Activated B cell treated with CpG ODN at 0.5 μM for 24 hours (primary cell): ENCODE data around the gene MIEF1. TPM values are rescaled to one million over a fixed set of nuclear protein-coding genes. Genes with fewer than 3 reads are reported as not detected.

Experiments
- ATAC-seq: fragments of 200-7000 bp; cut with Tn5 transposase; one replicate; pipeline ENCODE4 v1.10.0; 2021; ENCODE audit warnings: low read depth, mild to moderate bottlenecking, moderate library complexity
- CTCF ChIA-PET: fragments of 350-600 bp; sonication (Branson Sonifier 250); formaldehyde crosslinking; loops from one replicate; lab custom pipeline; 2021; ENCODE audit warnings: antibody characterized with exemption; lab: Charles Lee
- POLR2A ChIA-PET: fragments of 350-600 bp; sonication (Branson Sonifier 250); formaldehyde crosslinking; loops from one replicate; lab custom pipeline; 2021; ENCODE audit warnings: antibody characterized with exemption; lab: Charles Lee
- DNase-seq: peaks from one replicate; pipeline ENCODE4 v3.0.0; 2022
- H3K27ac Mint-ChIP-seq: one replicate; pipeline ENCODE4 v1.8.0; 2020; ENCODE audit warnings: mixed read lengths
- H3K27me3 Mint-ChIP-seq: one replicate; pipeline ENCODE4 v1.8.0; 2021; ENCODE audit warnings: mixed read lengths
- H3K36me3 Mint-ChIP-seq: one replicate; pipeline ENCODE4 v1.8.0; 2021; ENCODE audit warnings: low read depth, mixed read lengths
- H3K4me1 Mint-ChIP-seq: one replicate; pipeline ENCODE4 v1.8.0; 2021; ENCODE audit warnings: mixed read lengths
- H3K4me3 Mint-ChIP-seq: one replicate; pipeline ENCODE4 v1.8.0; 2020; ENCODE audit warnings: mild to moderate bottlenecking, mixed read lengths
- H3K9me3 Mint-ChIP-seq: one replicate; pipeline ENCODE4 v1.8.0; 2020; ENCODE audit warnings: mixed read lengths
- intact Hi-C: fragments of 100-400 bp; cut with micrococcal nuclease; formaldehyde crosslinking; loops from one replicate; pipeline ENCODE4 v1.15.1; 2024
- total RNA-seq: library from RNA; stranded (reverse); gene quantifications from 2 replicates; pipeline ENCODE4 v1.2.3, GENCODE V29; 2022
- TF ChIP-seq, protein P1 (sequence below): fragments of 200-600 bp; IDR thresholded peaks from one replicate; pipeline ENCODE4 v1.8.0; 2022; ENCODE audit warnings: antibody characterized with exemption, mild to moderate bottlenecking

MIEF1 gene
- 38.2 and 41.3 TPM in 2 replicates for total RNA-seq

DNA sequence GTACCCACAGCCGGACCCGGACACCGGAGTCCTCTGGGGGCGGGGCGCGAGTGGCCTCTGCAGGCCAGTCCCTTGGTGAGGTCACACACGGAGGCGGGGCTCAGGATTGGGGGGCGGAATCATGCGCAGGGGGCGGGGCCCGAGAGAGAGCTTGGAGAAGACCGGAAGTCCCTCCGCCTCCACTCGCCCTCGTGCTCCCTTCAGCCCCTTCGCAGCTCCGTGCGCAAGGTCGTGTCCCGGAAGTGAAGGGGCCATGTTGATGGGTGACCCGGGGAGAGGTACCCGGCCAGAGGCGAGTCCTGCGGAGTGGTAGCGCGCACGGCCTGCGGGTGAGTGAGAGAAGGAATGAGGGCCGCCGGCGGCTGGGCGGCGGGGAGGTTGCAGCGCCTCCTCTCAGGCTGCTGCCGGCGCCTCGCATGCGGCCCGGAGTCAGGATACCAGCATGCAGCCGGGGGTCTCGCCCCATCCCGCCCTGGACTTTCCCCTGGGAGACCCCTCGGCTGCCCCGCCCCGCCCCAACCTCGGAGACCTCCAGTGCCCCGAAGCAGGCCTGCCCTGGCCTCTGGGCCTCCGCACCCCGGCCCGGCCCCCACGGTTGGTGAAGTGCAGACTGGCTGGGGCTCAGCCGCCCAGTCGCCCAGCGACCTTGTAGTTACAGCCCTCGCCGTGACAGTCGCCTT lies at the start of gene MIEF1:
Gene MIEF1, plus strand, starts transcription at position 182 of the 680 bp plus-strand sequence. CDS start 9,005 bp downstream, outside the sequence.
- TF ChIP-seq, protein P1, sequence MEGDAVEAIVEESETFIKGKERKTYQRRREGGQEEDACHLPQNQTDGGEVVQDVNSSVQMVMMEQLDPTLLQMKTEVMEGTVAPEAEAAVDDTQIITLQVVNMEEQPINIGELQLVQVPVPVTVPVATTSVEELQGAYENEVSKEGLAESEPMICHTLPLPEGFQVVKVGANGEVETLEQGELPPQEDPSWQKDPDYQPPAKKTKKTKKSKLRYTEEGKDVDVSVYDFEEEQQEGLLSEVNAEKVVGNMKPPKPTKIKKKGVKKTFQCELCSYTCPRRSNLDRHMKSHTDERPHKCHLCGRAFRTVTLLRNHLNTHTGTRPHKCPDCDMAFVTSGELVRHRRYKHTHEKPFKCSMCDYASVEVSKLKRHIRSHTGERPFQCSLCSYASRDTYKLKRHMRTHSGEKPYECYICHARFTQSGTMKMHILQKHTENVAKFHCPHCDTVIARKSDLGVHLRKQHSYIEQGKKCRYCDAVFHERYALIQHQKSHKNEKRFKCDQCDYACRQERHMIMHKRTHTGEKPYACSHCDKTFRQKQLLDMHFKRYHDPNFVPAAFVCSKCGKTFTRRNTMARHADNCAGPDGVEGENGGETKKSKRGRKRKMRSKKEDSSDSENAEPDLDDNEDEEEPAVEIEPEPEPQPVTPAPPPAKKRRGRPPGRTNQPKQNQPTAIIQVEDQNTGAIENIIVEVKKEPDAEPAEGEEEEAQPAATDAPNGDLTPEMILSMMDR = no peak
- ChIA-PET CTCF (interaction anchor here (0.8 to 4.4 kb wide), 7 partner anchors 9 to 159 kb away, joined by 3 to 18 read pairs (median 5); partner anchors contain the start of genes ATF4 and TAB1), POLR2A (interaction anchor here (0.5 to 4.3 kb wide), 26 partner anchors 9 to 750 kb away, joined by 3 to 86 read pairs (median 4); partner anchors contain the start of genes ATF4, RPL3 and TAB1)
- peak; percentile 89 for DNase-seq
- no peaks in the 10 kb centered on the region for H3K27me3 Mint-ChIP-seq
- peak within 1 kb of the TSS; percentile 89 for H3K27ac Mint-ChIP-seq
- intact Hi-C loops = loop anchor here (1.0 to 2.0 kb wide), 5 partner anchors 12 to 103 kb away; partner anchors contain the start of genes ATF4, RPS19BP1 and TAB1
- peak within 1 kb of the TSS; percentile 95 for H3K4me3 Mint-ChIP-seq
- ATAC-seq = peak; percentile 96
- H3K4me1 Mint-ChIP-seq = peaks cover 34% of the 10 kb centered on the region
- no peaks in the 10 kb centered on the region for H3K9me3 Mint-ChIP-seq
- peaks cover 37% of the 10 kb centered on the region for H3K36me3 Mint-ChIP-seq

DNA sequence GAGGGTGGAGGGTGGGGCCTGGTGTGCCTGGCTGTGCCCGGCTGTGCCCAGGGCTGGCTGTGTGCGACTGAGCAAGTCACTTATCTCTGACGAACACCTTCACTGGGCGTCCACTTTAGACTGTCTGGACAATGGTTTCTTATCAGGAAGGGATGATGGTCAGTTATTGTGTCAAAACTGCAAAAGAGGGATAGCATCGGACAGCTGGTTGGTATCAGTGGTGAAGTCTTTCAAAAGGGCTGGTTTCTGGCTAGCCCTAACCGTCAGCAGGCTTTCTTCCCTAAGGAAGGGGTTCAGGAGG lies 49.4 kb upstream of the MIEF1 start:
- DNase-seq (no peak), ATAC-seq (no peak)
- Mint-ChIP-seq H3K36me3 (peaks cover 8% of the 10 kb centered on the region), H3K27me3 (no peaks in the 10 kb centered on the region), H3K27ac (peak overlapping the region; percentile 67), H3K4me3 (no peak overlapping the region), H3K4me1 (peaks cover 78% of the 10 kb centered on the region), H3K9me3 (no peaks in the 10 kb centered on the region)
- TF ChIP-seq, protein P1 = no peak
- ChIA-PET POLR2A (interaction anchor here (0.7 to 3.4 kb wide), 8 partner anchors 9 to 101 kb away, joined by 3 to 28 read pairs (median 4); partner anchors contain the start of genes MIEF1 and TAB1), CTCF (interaction anchor here (2.1 kb wide), 1 partner anchor 41 kb away, joined by 6 read pairs; no protein-coding TSS in a partner anchor)
- intact Hi-C loops = no loop called here

DNA sequence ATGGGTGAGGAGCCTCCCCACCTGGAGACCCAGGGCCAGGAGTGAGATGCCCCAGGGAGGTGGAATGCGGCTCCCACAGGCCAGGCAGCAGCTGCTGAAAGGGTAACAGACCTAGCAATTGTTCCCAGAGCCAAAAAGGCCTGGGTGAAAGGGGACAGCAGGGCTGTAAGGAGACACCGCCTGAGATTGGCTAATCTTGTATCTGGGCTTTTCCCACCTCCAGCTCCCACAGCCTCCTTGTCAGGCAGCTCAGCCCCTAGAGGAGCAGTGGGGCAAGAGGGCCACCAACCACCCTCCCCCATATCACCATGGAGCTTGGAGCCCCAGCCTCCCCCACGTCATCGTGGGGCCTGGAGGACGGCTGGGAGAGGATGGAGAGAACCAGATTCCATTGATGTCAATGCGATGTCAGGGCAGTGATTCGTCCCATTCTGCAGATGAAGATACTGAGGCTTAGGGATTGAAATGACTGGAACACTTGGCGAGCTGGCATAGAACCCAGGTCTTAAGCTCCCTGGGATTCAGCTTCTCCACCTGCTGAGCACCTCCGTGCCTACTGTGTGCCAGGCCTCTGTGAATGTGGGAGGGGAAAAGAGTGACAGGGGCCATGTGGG lies 48.2 kb upstream of the MIEF1 start:
- Mint-ChIP-seq H3K27ac (peak overlapping the region; percentile 66), H3K4me3 (peak overlapping the region; percentile 47), H3K9me3 (no peaks in the 10 kb centered on the region), H3K36me3 (peaks cover 10% of the 10 kb centered on the region), H3K4me1 (peaks cover 75% of the 10 kb centered on the region), H3K27me3 (peaks cover 3% of the 10 kb centered on the region)
- ChIA-PET POLR2A (interaction anchor here (0.5 to 3.4 kb wide), 8 partner anchors 9 to 586 kb away, joined by 3 to 28 read pairs (median 4); partner anchors contain the start of gene MIEF1), CTCF (interaction anchor here (2.1 kb wide), 1 partner anchor 40 kb away, joined by 6 read pairs; no protein-coding TSS in a partner anchor)
- ATAC-seq (no peak), DNase-seq (no peak)
- TF ChIP-seq, protein P1 = no peak
- intact Hi-C loops = no loop called here

DNA sequence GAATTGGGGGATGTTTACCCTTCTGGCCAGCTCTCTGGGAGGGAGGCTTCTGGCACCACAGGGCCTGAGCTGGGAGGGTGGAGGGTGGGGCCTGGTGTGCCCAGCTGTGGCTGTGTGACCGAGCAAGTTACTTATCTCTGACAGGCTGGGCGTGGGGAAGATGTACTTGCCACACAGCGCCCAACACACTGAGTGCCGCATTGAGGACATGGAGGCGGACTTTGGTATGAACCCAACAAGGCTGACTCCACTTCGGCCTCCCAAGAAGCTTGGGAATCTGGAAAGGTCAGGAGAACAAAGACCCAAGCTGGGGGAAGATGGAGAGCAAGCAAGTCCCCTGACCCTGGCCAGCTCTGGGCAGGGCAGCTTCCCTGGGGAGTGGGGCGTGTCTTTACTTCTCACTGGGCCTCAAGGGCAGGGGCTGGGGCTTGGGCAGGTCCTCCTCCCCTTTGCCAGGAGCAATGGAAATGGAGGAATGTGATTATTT lies 47.7 kb upstream of the MIEF1 start:
- Mint-ChIP-seq H3K4me3 (no peak overlapping the region), H3K27me3 (peaks cover 3% of the 10 kb centered on the region), H3K9me3 (no peaks in the 10 kb centered on the region), H3K36me3 (peaks cover 10% of the 10 kb centered on the region), H3K27ac (peak overlapping the region; percentile 60), H3K4me1 (peaks cover 73% of the 10 kb centered on the region)
- TF ChIP-seq, protein P1 = no peak
- DNase-seq (no peak), ATAC-seq (no peak)
- CTCF ChIA-PET = no interaction called here
- intact Hi-C loops = no loop called here
- POLR2A ChIA-PET = interaction anchor here (0.6 to 3.4 kb wide), 5 partner anchors 9 to 201 kb away, joined by 3 to 28 read pairs (median 4); no protein-coding TSS in a partner anchor
